ENCODE measurements around the gene SLC23A2.

Gene SLC23A2

GRCh38 chr20:4910951-4911350 lies 90.4 kb downstream of the SLC23A2 start:
- H3K9me3 ChIP-seq (ENCODE audit: insufficient read depth, low read length): no peaks in the 10 kb centered on the region
- H3K4me1 ChIP-seq (ENCODE audit: insufficient read depth, insufficient read length): no peaks in the 10 kb centered on the region
- no peaks in the 10 kb centered on the region for H3K36me3 ChIP-seq (ENCODE audit: insufficient read depth, insufficient read length, low read length)
- no peak for DNase-seq (ENCODE audit: low read depth, low spot score)
- H3K9ac ChIP-seq (ENCODE audit: insufficient read length, low read depth): no peak overlapping the region
- TF ChIP-seq ZNF274 (IDR thresholded peaks at IDR 0.05; ENCODE audit: low read depth, low read length): no peak
- TF ChIP-seq YY1 (IDR thresholded peaks at IDR 0.05; ENCODE audit: insufficient read depth, insufficient read length): no peak
- TF ChIP-seq SUZ12 (IDR thresholded peaks at IDR 0.05; ENCODE audit: extremely low read depth, insufficient read depth, insufficient read length): no peak
- no peaks in the 10 kb centered on the region for H3K27me3 ChIP-seq (ENCODE audit: insufficient read depth, insufficient read length)
- H3K4me3 ChIP-seq (ENCODE audit: insufficient read length, low read depth): no peak overlapping the region

DNA sequence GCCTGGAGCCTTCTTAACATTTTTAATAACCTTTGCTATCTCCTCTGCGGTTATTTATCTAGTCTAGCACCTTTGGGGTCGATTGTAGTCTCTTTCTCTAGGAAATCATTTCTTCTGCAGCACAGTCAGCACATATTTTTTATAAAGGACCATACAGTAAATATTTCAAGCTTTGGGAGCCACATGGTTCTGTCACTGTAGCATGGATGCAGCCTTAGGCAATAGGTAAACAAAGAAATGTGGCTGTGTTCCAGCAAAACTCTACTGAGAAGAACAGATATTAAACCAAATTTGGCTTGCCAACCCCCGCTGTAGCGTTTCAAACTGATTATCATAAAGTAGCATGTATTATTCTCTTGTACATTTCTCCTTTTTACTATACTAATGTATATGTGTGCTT lies 95.7 kb downstream of the SLC23A2 start:
- Histone ChIP-seq H3K27me3 (ENCODE audit: insufficient read depth, insufficient read length) (no peaks in the 10 kb centered on the region), H3K36me3 (ENCODE audit: insufficient read depth, insufficient read length, low read length) (peaks cover 10% of the 10 kb centered on the region), H3K4me1 (ENCODE audit: insufficient read depth, insufficient read length) (no peaks in the 10 kb centered on the region), H3K4me3 (ENCODE audit: insufficient read length, low read depth) (no peak overlapping the region), H3K9ac (ENCODE audit: insufficient read length, low read depth) (no peak overlapping the region), H3K9me3 (ENCODE audit: insufficient read depth, low read length) (peaks cover 10% of the 10 kb centered on the region; the same call in 1 of the 2 replicates)
- DNase-seq (ENCODE audit: low read depth, low spot score): no peak
- TF ChIP-seq YY1 (IDR thresholded peaks at IDR 0.05; ENCODE audit: insufficient read depth, insufficient read length) (no peak), SUZ12 (IDR thresholded peaks at IDR 0.05; ENCODE audit: extremely low read depth, insufficient read depth, insufficient read length) (no peak), ZNF274 (IDR thresholded peaks at IDR 0.05; ENCODE audit: low read depth, low read length) (no peak)

GRCh38 chr20:4905195-4905594 lies 96.1 kb downstream of the SLC23A2 start:
- TF ChIP-seq ZNF274 (IDR thresholded peaks at IDR 0.05; ENCODE audit: low read depth, low read length) (no peak), SUZ12 (IDR thresholded peaks at IDR 0.05; ENCODE audit: extremely low read depth, insufficient read depth, insufficient read length) (no peak), YY1 (IDR thresholded peaks at IDR 0.05; ENCODE audit: insufficient read depth, insufficient read length) (no peak)
- peaks cover 10% of the 10 kb centered on the region; the same call in 1 of the 2 replicates for H3K9me3 ChIP-seq (ENCODE audit: insufficient read depth, low read length)
- H3K9ac ChIP-seq (ENCODE audit: insufficient read length, low read depth): no peak overlapping the region
- H3K36me3 ChIP-seq (ENCODE audit: insufficient read depth, insufficient read length, low read length): peaks cover 10% of the 10 kb centered on the region
- DNase-seq (ENCODE audit: low read depth, low spot score): no peak
- no peak overlapping the region for H3K4me3 ChIP-seq (ENCODE audit: insufficient read length, low read depth)
- no peaks in the 10 kb centered on the region for H3K4me1 ChIP-seq (ENCODE audit: insufficient read depth, insufficient read length)
- no peaks in the 10 kb centered on the region for H3K27me3 ChIP-seq (ENCODE audit: insufficient read depth, insufficient read length)

DNA sequence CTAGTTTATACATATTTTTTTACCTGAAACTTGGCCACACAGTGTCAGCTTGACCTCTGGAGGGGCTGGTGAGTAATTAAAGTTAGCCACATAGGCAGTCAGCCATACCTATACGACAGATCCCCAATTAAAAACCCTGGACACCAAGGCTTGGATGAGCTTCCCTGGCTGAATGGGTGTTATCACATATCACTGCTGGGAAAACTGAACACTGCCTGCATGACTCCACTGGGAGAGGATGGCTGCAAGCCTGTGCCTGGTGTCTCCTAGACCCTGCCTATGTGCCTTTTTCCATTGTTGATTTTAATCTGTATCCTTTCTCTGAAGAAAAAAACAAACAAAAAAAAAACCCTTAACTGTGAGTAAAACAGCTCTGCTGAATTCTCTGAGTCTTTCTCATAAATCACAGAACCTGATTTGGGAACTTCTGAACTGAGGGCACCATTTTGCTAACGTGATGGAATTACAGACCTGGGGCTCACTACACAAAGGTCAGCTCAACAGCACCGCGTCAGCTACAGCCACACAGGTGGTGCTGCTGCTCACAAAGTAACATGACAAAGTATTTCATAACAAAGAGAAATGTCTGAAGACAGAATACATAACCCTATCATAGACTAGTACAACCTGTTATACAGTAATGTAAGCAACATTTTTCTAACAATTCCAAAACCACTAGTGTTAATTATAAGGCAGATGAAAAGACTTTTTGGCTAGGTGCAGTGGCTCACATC lies 97.0 kb downstream of the SLC23A2 start:
- no peak overlapping the region for H3K9ac ChIP-seq (ENCODE audit: insufficient read length, low read depth)
- H3K9me3 ChIP-seq (ENCODE audit: insufficient read depth, low read length): peaks cover 10% of the 10 kb centered on the region; the same call in 1 of the 2 replicates
- TF ChIP-seq YY1 (IDR thresholded peaks at IDR 0.05; ENCODE audit: insufficient read depth, insufficient read length) (no peak), SUZ12 (IDR thresholded peaks at IDR 0.05; ENCODE audit: extremely low read depth, insufficient read depth, insufficient read length) (no peak), ZNF274 (IDR thresholded peaks at IDR 0.05; ENCODE audit: low read depth, low read length) (no peak)
- H3K4me1 ChIP-seq (ENCODE audit: insufficient read depth, insufficient read length): no peaks in the 10 kb centered on the region
- DNase-seq (ENCODE audit: low read depth, low spot score): no peak
- H3K4me3 ChIP-seq (ENCODE audit: insufficient read length, low read depth): no peak overlapping the region
- no peaks in the 10 kb centered on the region for H3K27me3 ChIP-seq (ENCODE audit: insufficient read depth, insufficient read length)
- peaks cover 10% of the 10 kb centered on the region for H3K36me3 ChIP-seq (ENCODE audit: insufficient read depth, insufficient read length, low read length)

- Histone ChIP-seq H3K9ac (ENCODE audit: insufficient read length, low read depth) (no peak overlapping the region), H3K4me1 (ENCODE audit: insufficient read depth, insufficient read length) (no peaks in the 10 kb centered on the region), H3K4me3 (ENCODE audit: insufficient read length, low read depth) (no peak overlapping the region), H3K9me3 (ENCODE audit: insufficient read depth, low read length) (peaks cover 10% of the 10 kb centered on the region; the same call in 1 of the 2 replicates), H3K36me3 (ENCODE audit: insufficient read depth, insufficient read length, low read length) (peaks cover 10% of the 10 kb centered on the region), H3K27me3 (ENCODE audit: insufficient read depth, insufficient read length) (no peaks in the 10 kb centered on the region)
- TF ChIP-seq ZNF274 (IDR thresholded peaks at IDR 0.05; ENCODE audit: low read depth, low read length) (no peak), YY1 (IDR thresholded peaks at IDR 0.05; ENCODE audit: insufficient read depth, insufficient read length) (no peak), SUZ12 (IDR thresholded peaks at IDR 0.05; ENCODE audit: extremely low read depth, insufficient read depth, insufficient read length) (no peak)
- DNase-seq (ENCODE audit: low read depth, low spot score): no peak
Measured at GRCh38 chr20:4902788-4903187, 98.5 kb downstream of the SLC23A2 start.

DNA sequence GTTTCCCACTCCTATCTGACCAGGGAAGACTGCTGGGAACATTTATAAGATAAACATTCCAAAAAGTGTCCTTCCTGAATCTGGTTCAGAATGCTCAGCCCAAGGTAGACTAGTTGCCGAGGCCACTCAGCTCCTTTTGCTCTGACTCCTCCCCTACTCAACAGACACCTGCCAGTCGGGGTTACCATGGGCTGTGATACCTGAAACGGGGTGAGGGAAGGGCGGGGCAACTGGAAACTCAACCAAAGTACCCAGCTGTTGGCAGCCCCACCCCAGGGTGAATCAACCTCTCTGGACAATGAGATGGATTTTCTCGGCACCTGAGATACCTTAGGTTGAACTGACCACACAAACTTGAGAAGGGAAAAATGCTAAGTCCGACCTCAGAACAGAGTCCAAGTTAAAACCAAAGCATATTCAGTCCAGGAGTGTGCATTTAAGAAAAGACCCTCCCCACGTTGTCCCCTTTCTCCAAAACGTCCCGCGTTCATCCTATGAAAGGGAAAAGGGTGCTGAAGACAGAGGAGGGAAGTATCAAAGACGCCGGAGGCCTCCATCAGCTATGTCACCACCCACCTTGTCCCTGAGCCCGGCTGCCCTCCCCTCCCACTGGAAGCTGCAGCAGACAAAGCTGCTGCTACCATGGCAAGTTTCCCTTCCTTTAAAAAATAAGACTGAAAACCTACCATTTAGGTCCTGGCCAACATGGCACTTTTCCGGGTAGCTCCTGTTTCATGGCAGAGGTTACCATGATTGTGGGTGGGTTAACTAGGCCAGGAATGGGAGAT lies 100.1 kb downstream of the SLC23A2 start:
- Histone ChIP-seq H3K36me3 (ENCODE audit: insufficient read depth, insufficient read length, low read length) (peaks cover 10% of the 10 kb centered on the region), H3K4me1 (ENCODE audit: insufficient read depth, insufficient read length) (peaks cover 5% of the 10 kb centered on the region), H3K9me3 (ENCODE audit: insufficient read depth, low read length) (peaks cover 10% of the 10 kb centered on the region; the same call in 1 of the 2 replicates), H3K27me3 (ENCODE audit: insufficient read depth, insufficient read length) (no peaks in the 10 kb centered on the region), H3K4me3 (ENCODE audit: insufficient read length, low read depth) (no peak overlapping the region), H3K9ac (ENCODE audit: insufficient read length, low read depth) (no peak overlapping the region)
- DNase-seq (ENCODE audit: low read depth, low spot score): no peak
- no peak for TF ChIP-seq SUZ12 (IDR thresholded peaks at IDR 0.05; ENCODE audit: extremely low read depth, insufficient read depth, insufficient read length)
- TF ChIP-seq YY1 (IDR thresholded peaks at IDR 0.05; ENCODE audit: insufficient read depth, insufficient read length): no peak
- TF ChIP-seq ZNF274 (IDR thresholded peaks at IDR 0.05; ENCODE audit: low read depth, low read length): no peak

Data from NT2/D1 (cell line).